Gastrocnemius medialis (tissue), 4 donors: ENCODE measurements around the gene WBP11.

ENCODE experiments used
- POLR2A ChIP-seq, 2 donors: fragments of 450-650 bp; IDR thresholded peaks; one replicate each; pipeline ENCODE4 v1.6.1; 2017; ENCODE audit warnings: antibody characterized with exemption in 2 of 2, mild to moderate bottlenecking in 2 of 2, moderate library complexity in 2 of 2
- TF ChIP-seq, protein P1 (sequence below), 5 experiments: fragments of 450-650 bp in 3 of 5; fragments of 200-600 bp in 2 of 5; sonication (generic) in 2 of 5; IDR thresholded peaks in 4 of 5; conservative IDR thresholded peaks in 1 of 5; 1 replicate in 4 of 5; 2 replicates in 1 of 5; pipeline ENCODE4 v1.5.1; 2016 to 2019; ENCODE audit warnings: antibody characterized with exemption in 5 of 5, mild to moderate bottlenecking in 3 of 5, moderate library complexity in 3 of 5

DNA sequence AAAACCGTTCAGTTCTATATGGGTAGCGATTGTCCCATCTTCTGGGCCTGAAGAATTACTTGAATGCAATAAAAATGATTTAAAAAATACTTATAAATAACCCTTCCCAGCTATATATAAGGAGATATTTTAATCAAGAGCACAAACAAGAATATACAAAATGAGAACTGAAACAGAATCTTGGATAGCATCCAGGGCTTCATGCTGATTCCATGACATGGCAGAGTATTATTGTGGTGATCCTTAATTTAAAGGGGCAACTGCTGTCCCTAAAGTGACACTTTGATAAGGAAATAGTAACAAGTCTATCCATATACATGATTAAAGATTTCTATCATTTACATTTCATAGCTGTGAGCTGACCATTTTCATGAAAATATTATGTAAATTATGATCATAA, 18.8 kb downstream of the WBP11 start:
- TF ChIP-seq, protein P1, sequence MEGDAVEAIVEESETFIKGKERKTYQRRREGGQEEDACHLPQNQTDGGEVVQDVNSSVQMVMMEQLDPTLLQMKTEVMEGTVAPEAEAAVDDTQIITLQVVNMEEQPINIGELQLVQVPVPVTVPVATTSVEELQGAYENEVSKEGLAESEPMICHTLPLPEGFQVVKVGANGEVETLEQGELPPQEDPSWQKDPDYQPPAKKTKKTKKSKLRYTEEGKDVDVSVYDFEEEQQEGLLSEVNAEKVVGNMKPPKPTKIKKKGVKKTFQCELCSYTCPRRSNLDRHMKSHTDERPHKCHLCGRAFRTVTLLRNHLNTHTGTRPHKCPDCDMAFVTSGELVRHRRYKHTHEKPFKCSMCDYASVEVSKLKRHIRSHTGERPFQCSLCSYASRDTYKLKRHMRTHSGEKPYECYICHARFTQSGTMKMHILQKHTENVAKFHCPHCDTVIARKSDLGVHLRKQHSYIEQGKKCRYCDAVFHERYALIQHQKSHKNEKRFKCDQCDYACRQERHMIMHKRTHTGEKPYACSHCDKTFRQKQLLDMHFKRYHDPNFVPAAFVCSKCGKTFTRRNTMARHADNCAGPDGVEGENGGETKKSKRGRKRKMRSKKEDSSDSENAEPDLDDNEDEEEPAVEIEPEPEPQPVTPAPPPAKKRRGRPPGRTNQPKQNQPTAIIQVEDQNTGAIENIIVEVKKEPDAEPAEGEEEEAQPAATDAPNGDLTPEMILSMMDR (IDR thresholded peaks at IDR 0.05 in 4 of 5, conservative IDR thresholded peaks at IDR 0.05 in 1 of 5): no peak
- TF ChIP-seq POLR2A (IDR thresholded peaks at IDR 0.05): no peak
